Measurements from ENCODE around the gene HIBCH.
"Not testable (repeated sequence)": the region's sequence is repeated elsewhere in the genome, so short reads cannot be mapped to it uniquely, and the experiment has no call there.

Gene HIBCH

DNA sequence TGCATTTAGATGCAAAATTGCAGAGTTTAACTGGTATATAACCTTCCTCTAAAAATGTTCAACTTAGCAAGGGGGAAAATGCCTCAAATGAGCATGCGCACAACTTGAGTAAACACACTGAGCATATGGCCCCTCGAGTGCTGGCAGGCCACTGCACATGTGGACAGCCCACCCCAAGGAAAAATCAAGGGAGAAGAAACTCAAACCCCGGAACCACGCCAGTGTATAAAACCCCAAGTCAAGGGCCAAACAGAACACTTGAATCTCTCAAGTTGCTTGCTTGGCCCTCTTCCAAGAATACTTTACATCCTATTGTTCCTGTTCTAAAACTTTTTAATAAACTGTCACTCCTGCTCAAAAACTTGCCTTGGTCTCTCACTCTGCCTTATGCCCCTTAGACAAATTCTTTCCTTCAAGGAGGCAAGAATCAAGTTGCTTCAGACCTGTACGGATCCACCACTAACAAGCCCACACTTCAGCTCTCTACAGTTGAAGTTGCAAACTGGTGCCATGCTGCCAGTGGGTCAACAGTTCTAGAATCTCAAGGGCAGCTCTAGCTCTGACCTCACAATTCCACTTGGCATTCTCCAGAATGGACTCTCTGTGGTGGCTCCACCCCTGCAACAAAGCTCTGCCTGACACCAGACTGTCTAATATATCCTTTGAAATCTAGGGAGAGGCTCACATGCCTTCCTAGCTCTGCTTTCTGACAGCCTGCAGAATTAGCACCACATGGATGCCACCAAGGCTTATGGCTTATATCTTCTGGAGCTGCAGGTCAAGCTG lies 38.9 kb downstream of the HIBCH start:
- no peak for TF ChIP-seq POU2F2 (IDR thresholded peaks at IDR 0.05; ENCODE audit: low read depth, low read length)
- TF ChIP-seq POLR2A (IDR thresholded peaks at IDR 0.05; ENCODE audit: low read depth, low read length), result no peak
- TF ChIP-seq TAF1 (IDR thresholded peaks at IDR 0.05; ENCODE audit: low read depth, low read length), result no peak
- no peak for TF ChIP-seq SPI1 (IDR thresholded peaks at IDR 0.05; ENCODE audit: low read depth, low read length)
- TF ChIP-seq POLR2AphosphoS5 (IDR thresholded peaks at IDR 0.05; ENCODE audit: low read depth, low read length), result no peak
- no peak for TF ChIP-seq PAX5 (IDR thresholded peaks at IDR 0.05; ENCODE audit: insufficient read depth, low read length, severe bottlenecking)
- FAIRE-seq (no peak), DNase-seq (ENCODE audit: insufficient read length, low spot score) (no peak)

DNA sequence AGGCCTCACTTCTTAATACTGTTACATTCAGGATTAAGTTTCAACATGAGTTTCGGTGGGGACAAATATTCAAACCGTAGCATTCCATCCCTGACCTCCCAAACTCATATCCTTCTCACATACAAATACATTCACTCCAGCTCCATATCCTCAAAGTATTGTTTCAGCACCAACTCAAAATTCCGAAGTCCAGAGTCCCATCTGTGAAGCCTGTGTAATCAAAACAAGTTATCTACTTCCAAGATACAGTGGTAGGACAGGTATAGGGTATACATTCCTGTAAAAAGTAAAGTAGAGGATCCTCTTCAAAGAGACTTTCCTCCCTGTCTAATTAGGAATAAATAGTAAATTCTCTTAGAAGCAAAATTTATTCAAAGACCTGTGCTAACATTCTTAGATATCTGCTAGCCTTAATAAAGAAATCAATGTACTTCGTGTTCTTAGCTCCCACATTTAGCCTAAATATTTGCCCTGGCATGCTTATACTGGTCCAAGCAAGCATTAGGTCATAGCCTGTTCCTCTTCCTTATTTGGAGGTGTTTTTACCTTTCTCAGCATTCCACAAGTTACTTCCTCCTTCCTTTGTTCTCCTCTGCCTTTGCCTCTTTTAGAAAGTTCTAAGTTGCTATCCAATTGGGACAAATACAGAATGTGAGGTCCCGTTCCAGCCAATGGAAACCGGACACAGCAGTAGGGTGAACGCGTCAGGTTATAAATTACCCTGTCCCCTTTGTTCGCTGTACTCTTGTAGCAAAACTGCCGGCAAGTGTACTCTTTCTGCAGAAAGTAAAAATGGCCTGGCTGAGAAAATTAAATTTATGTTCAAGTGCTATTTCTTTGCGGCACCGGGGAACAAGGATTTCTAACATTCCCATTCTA lies 40.1 kb downstream of the HIBCH start:
- peak; percentile 26 for FAIRE-seq
- not testable (repeated sequence) for DNase-seq (ENCODE audit: insufficient read length, low spot score)

DNA sequence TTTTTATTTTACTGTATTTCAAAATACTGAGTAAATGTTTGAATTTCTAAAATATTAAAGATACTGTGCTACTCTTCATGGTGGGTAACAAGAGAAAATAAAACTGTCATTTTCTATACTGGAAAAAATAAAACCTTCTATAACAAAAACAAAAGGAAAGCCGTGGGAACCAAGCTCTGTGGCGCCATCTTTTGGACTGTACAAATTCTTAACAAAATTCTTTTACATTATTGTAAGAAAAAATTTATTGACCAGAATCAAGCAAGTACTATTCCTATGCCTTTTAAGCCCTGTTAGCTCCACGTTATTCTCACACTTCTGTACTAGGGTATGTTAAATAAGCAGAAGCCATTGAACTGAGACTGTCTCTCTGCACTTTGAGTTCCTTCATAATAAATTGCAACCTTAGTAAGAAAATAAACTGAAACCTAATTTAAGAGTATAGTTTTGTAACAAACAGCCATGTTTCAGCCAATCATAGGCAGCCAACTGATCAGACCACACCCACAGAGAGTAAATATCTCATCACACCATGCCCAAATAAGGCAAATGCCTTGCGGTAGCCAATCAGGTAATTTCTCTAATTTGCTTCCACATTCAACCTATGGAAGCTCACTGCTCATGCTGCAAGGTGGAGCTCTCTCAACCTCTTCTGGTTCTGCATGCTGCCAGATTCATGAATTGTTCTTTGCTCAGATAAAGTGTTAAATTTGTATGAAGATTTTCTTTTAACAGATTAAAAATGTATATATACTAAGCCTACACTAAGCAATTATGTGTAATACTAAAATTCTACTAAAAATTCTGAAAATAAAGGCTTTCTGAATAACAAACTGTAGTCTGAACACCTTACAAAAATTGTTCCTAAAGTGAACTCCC lies 42.2 kb downstream of the HIBCH start:
- no peak for DNase-seq (ENCODE audit: insufficient read length, low spot score)
- no peak for TF ChIP-seq POLR2A (IDR thresholded peaks at IDR 0.05; ENCODE audit: low read depth, low read length)
- TF ChIP-seq POU2F2 (IDR thresholded peaks at IDR 0.05; ENCODE audit: low read depth, low read length), result no peak
- TF ChIP-seq SPI1 (IDR thresholded peaks at IDR 0.05; ENCODE audit: low read depth, low read length), result no peak
- no peak for TF ChIP-seq TAF1 (IDR thresholded peaks at IDR 0.05; ENCODE audit: low read depth, low read length)
- no peak for TF ChIP-seq POLR2AphosphoS5 (IDR thresholded peaks at IDR 0.05; ENCODE audit: low read depth, low read length)
- no peak for TF ChIP-seq PAX5 (IDR thresholded peaks at IDR 0.05; ENCODE audit: insufficient read depth, low read length, severe bottlenecking)
- no peak for FAIRE-seq

DNA sequence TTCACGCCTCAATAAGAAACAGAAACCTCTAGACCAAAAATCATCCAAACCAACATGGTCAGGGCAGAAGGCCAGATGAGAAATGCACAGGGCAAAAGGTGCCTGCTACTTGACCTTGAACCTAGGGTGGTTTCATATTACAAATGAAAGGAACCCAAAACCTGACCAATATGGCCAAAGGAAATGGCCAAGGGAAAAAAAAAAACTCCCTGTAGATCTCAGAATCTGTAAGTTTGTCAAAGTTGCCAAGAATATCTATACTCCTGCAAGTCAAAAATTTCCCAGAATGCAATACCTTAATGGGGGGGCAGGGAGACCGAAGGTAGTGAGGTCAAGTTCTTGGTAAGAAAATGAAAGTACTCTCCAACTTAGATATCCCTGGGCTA lies 47.2 kb downstream of the HIBCH start:
- no peak for DNase-seq (ENCODE audit: insufficient read length, low spot score)
- TF ChIP-seq SPI1 (IDR thresholded peaks at IDR 0.05; ENCODE audit: low read depth, low read length) (no peak), POLR2AphosphoS5 (IDR thresholded peaks at IDR 0.05; ENCODE audit: low read depth, low read length) (no peak), POLR2A (IDR thresholded peaks at IDR 0.05; ENCODE audit: low read depth, low read length) (no peak), TAF1 (IDR thresholded peaks at IDR 0.05; ENCODE audit: low read depth, low read length) (no peak), PAX5 (IDR thresholded peaks at IDR 0.05; ENCODE audit: insufficient read depth, low read length, severe bottlenecking) (no peak), POU2F2 (IDR thresholded peaks at IDR 0.05; ENCODE audit: low read depth, low read length) (no peak)
- FAIRE-seq, result no peak

DNA sequence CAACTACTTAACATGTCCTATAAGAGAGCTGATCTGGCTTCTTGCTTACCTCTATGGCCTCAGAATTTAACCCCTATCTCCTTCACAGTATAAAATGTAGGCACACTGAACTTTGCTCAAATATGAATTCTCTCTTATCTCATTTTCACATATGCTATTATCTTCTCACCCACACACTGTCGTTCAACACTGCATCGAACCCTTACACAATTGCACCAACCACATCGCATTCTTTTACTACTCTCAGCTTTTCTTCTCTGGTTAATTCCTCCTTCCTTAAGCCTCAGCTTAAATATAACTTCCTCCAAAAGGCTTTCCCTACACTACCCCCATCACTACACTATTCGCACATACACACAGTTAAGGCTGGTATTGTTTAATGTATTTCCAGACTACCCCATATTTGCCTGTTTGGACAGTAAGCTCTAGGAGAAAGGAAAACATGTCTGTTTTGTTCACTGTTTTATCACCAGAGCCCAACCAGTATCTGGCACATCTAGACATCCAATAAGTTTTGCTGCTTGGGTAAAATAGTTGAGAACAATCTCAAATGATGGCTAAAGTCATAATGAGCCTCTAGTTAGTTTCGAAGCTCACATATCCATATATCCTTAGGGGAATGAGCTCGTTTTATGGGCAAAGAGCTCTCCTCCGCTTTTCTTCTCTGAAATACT lies 47.7 kb downstream of the HIBCH start:
- no peak for DNase-seq (ENCODE audit: insufficient read length, low spot score)
- TF ChIP-seq TAF1 (IDR thresholded peaks at IDR 0.05; ENCODE audit: low read depth, low read length), result no peak
- TF ChIP-seq POLR2A (IDR thresholded peaks at IDR 0.05; ENCODE audit: low read depth, low read length), result no peak
- no peak for TF ChIP-seq POLR2AphosphoS5 (IDR thresholded peaks at IDR 0.05; ENCODE audit: low read depth, low read length)
- TF ChIP-seq SPI1 (IDR thresholded peaks at IDR 0.05; ENCODE audit: low read depth, low read length), result no peak
- no peak for TF ChIP-seq POU2F2 (IDR thresholded peaks at IDR 0.05; ENCODE audit: low read depth, low read length)
- no peak for TF ChIP-seq PAX5 (IDR thresholded peaks at IDR 0.05; ENCODE audit: insufficient read depth, low read length, severe bottlenecking)
- FAIRE-seq, result peak; percentile 56

DNA sequence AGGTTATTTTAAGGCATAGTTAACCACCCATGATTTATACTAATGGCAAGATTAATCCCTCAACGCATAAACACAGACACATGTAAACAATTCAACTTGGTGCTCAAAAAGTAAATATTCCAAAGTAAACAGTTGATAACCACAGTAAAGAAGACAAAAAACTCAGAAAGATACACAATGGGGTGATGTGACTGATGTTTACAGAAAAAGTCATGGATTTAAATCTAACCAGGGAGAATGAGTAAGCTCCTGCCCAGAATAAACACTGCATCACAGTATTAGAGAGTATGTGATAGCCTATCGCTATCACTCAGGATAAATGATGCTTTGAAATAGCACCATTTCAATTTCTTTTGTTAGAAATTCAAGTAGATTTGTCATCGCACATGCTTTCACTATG lies 49.3 kb downstream of the HIBCH start:
- FAIRE-seq (no peak), DNase-seq (ENCODE audit: insufficient read length, low spot score) (no peak)
- TF ChIP-seq POU2F2 (IDR thresholded peaks at IDR 0.05; ENCODE audit: low read depth, low read length), result no peak

DNA sequence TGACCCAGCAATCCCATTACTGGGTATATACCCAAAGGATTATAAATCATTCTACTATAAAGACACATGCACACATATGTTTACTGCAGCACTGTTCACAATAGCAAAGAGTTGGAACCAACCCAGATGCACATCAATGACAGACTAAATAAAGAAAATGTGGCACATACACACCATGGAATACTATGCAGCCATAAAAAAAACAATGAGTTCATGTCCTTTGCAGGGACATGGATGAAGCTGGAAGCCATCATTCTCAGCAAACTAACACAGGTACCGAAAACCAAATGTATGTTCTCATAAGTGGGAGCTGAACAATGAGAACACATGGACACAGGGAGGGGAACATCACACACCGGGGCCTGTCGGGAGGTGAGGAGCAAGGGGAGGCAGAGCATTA lies 49.9 kb downstream of the HIBCH start:
- DNase-seq (ENCODE audit: insufficient read length, low spot score); FAIRE-seq: not testable (repeated sequence)

GRCh38 chr2:190267302-190267701 lies 52.3 kb downstream of the HIBCH start:
- no peak for DNase-seq (ENCODE audit: insufficient read length, low spot score)
- FAIRE-seq, result no peak
- TF ChIP-seq SPI1 (IDR thresholded peaks at IDR 0.05; ENCODE audit: low read depth, low read length), result no peak
- no peak for TF ChIP-seq POLR2A (IDR thresholded peaks at IDR 0.05; ENCODE audit: low read depth, low read length)
- TF ChIP-seq POU2F2 (IDR thresholded peaks at IDR 0.05; ENCODE audit: low read depth, low read length), result no peak
- no peak for TF ChIP-seq POLR2AphosphoS5 (IDR thresholded peaks at IDR 0.05; ENCODE audit: low read depth, low read length)
- TF ChIP-seq PAX5 (IDR thresholded peaks at IDR 0.05; ENCODE audit: insufficient read depth, low read length, severe bottlenecking), result no peak
- no peak for TF ChIP-seq TAF1 (IDR thresholded peaks at IDR 0.05; ENCODE audit: low read depth, low read length)

- no peak for FAIRE-seq
- DNase-seq (ENCODE audit: insufficient read length, low spot score), result no peak
- TF ChIP-seq POLR2A (IDR thresholded peaks at IDR 0.05; ENCODE audit: low read depth, low read length) (no peak), PAX5 (IDR thresholded peaks at IDR 0.05; ENCODE audit: insufficient read depth, low read length, severe bottlenecking) (no peak), POU2F2 (IDR thresholded peaks at IDR 0.05; ENCODE audit: low read depth, low read length) (no peak), SPI1 (IDR thresholded peaks at IDR 0.05; ENCODE audit: low read depth, low read length) (no peak), TAF1 (IDR thresholded peaks at IDR 0.05; ENCODE audit: low read depth, low read length) (no peak), POLR2AphosphoS5 (IDR thresholded peaks at IDR 0.05; ENCODE audit: low read depth, low read length) (no peak)
These were observed 53.3 kb downstream of the HIBCH start for GRCh38 chr2:190266314-190266713.

Data from GM12891 (cell line).